Measurements from ENCODE around the gene ADAMTS10.

GRCh38 chr19:8585894-8586750, 24.4 kb downstream of the ADAMTS10 start:
- TF ChIP-seq, protein P1, sequence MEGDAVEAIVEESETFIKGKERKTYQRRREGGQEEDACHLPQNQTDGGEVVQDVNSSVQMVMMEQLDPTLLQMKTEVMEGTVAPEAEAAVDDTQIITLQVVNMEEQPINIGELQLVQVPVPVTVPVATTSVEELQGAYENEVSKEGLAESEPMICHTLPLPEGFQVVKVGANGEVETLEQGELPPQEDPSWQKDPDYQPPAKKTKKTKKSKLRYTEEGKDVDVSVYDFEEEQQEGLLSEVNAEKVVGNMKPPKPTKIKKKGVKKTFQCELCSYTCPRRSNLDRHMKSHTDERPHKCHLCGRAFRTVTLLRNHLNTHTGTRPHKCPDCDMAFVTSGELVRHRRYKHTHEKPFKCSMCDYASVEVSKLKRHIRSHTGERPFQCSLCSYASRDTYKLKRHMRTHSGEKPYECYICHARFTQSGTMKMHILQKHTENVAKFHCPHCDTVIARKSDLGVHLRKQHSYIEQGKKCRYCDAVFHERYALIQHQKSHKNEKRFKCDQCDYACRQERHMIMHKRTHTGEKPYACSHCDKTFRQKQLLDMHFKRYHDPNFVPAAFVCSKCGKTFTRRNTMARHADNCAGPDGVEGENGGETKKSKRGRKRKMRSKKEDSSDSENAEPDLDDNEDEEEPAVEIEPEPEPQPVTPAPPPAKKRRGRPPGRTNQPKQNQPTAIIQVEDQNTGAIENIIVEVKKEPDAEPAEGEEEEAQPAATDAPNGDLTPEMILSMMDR (IDR thresholded peaks at IDR 0.05): no peak
- no peak for TF ChIP-seq POLR2AphosphoS5 (IDR thresholded peaks at IDR 0.05)
- TF ChIP-seq POLR2A (IDR thresholded peaks at IDR 0.05): no peak
